ENCODE data around the gene P2RY1.
A peak's percentile ranks its signal among the peaks of the same experiment; 100 is the strongest.

The P2RY1 gene

GRCh38 chr3:152834776-152835600 is at the start of gene P2RY1:
Gene P2RY1 (plus strand): TSS chr3:152835131. CDS start chr3:152835783, 652 bp downstream.
- DNase-seq (ENCODE audit: extremely low spot score, insufficient read length, low read depth) (peak; percentile 48), FAIRE-seq (peak; percentile 90)

- no peak for FAIRE-seq
- DNase-seq (ENCODE audit: extremely low spot score, insufficient read length, low read depth), result no peak
Observed at GRCh38 chr3:152786977-152787681, 47.8 kb upstream of the P2RY1 start.

- DNase-seq (ENCODE audit: extremely low spot score, insufficient read length, low read depth) (no peak), FAIRE-seq (no peak)
Observed at GRCh38 chr3:152790651-152791387, 44.1 kb upstream of the P2RY1 start.

- FAIRE-seq (no peak), DNase-seq (ENCODE audit: extremely low spot score, insufficient read length, low read depth) (no peak)
Observed at GRCh38 chr3:152793969-152794368, 41.0 kb upstream of the P2RY1 start.

- FAIRE-seq (no peak), DNase-seq (ENCODE audit: extremely low spot score, insufficient read length, low read depth) (no peak)
Observed at GRCh38 chr3:152797751-152798432, 37.0 kb upstream of the P2RY1 start.

- no peak for DNase-seq (ENCODE audit: extremely low spot score, insufficient read length, low read depth)
- no peak for FAIRE-seq
Observed at GRCh38 chr3:152811974-152812760, 22.8 kb upstream of the P2RY1 start.

GRCh38 chr3:152817400-152817799 is 17.5 kb upstream of the P2RY1 start:
- FAIRE-seq (no peak), DNase-seq (ENCODE audit: extremely low spot score, insufficient read length, low read depth) (no peak)

- DNase-seq (ENCODE audit: extremely low spot score, insufficient read length, low read depth) (no peak), FAIRE-seq (no peak)
Observed at GRCh38 chr3:152818027-152818426, 16.9 kb upstream of the P2RY1 start.

- FAIRE-seq, result no peak
- DNase-seq (ENCODE audit: extremely low spot score, insufficient read length, low read depth), result no peak
Observed at GRCh38 chr3:152823173-152823572, 11.8 kb upstream of the P2RY1 start.

GRCh38 chr3:152823781-152824180 is 11.2 kb upstream of the P2RY1 start:
- FAIRE-seq, result no peak
- DNase-seq (ENCODE audit: extremely low spot score, insufficient read length, low read depth), result no peak

GRCh38 chr3:152825566-152825965 is 9.4 kb upstream of the P2RY1 start:
- DNase-seq (ENCODE audit: extremely low spot score, insufficient read length, low read depth) (no peak), FAIRE-seq (no peak)

GRCh38 chr3:152826476-152826875 is 8.5 kb upstream of the P2RY1 start:
- FAIRE-seq, result no peak

GRCh38 chr3:152827313-152827712 is 7.6 kb upstream of the P2RY1 start:
- FAIRE-seq, result no peak
- no peak for DNase-seq (ENCODE audit: extremely low spot score, insufficient read length, low read depth)

More at GRCh38 chr3:152826476-152826875, 8.5 kb upstream of the P2RY1 start:
- DNase-seq (ENCODE audit: extremely low spot score, insufficient read length, low read depth), result no peak

- no peak for DNase-seq (ENCODE audit: extremely low spot score, insufficient read length, low read depth)
- FAIRE-seq, result no peak
Observed at GRCh38 chr3:152828075-152828840, 6.7 kb upstream of the P2RY1 start.

- no peak for DNase-seq (ENCODE audit: extremely low spot score, insufficient read length, low read depth)
- FAIRE-seq, result no peak
Observed at GRCh38 chr3:152830245-152830644, 4.7 kb upstream of the P2RY1 start.

- no peak for DNase-seq (ENCODE audit: extremely low spot score, insufficient read length, low read depth)
- no peak for FAIRE-seq
Observed at GRCh38 chr3:152832046-152832445, 2.9 kb upstream of the P2RY1 start.

- no peak for FAIRE-seq
- no peak for DNase-seq (ENCODE audit: extremely low spot score, insufficient read length, low read depth)
Observed at GRCh38 chr3:152833089-152833488, 1.8 kb upstream of the P2RY1 start.

GRCh38 chr3:152834191-152834775 is 648 bp upstream of the P2RY1 start:
- no peak for FAIRE-seq
- DNase-seq (ENCODE audit: extremely low spot score, insufficient read length, low read depth), result no peak
